HG03575 (cell line): ENCODE measurements around the gene GNG8.

Experiments
- ATAC-seq: cut with Tn5 transposase; IDR thresholded peaks from one replicate; pipeline ENCODE4 v1.9.1; 2021; ENCODE audit not compliant: unreplicated experiment, insufficient number of reproducible peaks, low FRiP score; ENCODE audit errors: extremely low read depth

GNG8 gene

GRCh38 chr19:46621191-46622117, 14.5 kb downstream of the GNG8 start:
- no peak for ATAC-seq

DNA sequence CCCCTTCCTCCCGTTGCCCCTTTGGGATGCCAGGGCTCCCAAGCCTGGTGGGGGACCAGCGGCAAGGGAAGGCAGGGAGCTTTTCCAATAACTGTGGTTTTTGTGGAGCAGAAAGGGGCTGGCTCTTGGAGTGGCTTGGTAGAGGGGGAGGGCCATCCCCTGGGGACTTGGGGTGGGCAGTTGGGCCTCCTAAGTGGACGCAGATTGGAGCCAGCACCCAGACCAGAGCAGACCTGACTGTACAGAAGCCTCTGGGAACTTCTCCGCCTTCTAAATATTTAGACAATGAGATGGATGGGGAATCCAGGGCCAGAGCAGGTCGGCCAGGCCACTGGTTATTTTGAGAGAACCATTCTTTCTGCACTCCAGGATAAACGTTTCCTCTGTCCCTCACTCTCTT, 15.3 kb downstream of the GNG8 start:
- ATAC-seq = no peak

DNA sequence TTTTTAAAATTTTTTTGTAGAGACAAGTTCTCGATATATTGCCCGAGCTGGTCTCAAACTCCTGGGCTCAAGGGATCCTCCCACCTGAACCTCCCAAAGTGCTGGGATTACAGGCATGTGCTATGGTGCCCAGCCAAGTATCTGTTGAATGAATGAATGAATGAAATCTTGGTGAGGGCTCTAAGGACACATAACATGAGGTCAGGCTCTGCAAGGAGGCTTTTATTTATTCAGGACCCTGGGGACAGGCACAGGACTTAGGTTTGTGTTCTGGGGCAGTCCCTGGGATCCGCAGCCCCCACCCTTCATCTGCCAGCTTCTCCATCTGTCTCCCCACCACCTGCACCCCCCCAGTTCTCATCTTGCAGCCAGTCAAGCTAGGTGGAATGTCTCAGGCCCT, 15.7 kb downstream of the GNG8 start:
- no peak for ATAC-seq

- ATAC-seq = no peak
Observed at GRCh38 chr19:46618670-46619231, 17.3 kb downstream of the GNG8 start.

DNA sequence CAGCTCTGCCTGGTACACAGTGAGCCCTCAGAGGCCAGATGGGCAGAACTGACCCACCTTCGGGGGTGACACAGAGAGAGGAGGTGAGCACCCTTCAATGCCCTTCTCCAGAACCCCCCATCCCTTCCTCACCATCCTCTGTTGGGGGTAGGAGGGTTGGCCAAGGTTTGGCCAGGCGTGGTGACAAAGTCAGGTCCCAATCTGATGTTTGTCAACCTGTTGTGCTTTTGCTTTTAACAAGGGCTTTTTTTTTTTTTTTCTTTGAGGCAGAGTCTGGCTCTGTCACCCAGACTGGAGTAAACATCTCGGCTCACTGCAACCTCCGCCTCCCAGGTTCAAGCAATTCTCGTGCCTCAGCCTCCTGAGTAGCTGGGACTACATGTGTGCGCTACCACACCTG, 18.4 kb downstream of the GNG8 start:
- no peak for ATAC-seq

DNA sequence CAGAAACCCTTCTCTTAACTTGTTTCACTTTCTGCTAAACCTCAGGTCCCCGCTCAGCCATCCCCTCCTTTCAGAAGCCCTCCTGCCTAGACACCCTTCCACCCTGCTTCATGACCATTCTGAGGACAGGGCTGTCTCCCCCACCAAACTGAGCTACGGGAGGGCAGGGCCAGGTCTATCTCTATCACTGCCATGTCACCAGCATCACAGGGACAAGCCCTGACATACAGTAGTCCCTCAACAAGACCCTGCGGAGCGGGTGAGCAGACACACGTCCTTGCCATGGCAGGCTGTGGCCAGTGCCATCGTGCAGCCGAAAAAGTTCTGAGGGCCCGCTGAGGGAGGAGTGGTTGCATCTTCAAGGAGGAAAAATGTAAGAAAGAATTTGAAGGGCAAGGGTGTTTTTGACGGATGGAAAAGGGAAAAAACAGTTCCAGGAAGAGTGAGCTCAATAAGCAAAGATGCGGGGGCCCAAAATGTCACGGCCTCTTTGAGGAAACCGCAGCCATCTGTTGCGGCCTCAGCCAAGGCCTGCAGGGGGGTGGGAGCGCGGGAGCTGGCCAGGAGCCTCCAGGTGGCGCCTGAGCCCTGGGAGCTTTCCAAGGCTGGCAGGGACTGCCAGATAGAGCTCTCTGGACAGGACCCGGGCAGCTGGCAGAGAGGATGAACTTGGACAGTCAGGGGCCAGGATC, 19.2 kb downstream of the GNG8 start:
- ATAC-seq = no peak

DNA sequence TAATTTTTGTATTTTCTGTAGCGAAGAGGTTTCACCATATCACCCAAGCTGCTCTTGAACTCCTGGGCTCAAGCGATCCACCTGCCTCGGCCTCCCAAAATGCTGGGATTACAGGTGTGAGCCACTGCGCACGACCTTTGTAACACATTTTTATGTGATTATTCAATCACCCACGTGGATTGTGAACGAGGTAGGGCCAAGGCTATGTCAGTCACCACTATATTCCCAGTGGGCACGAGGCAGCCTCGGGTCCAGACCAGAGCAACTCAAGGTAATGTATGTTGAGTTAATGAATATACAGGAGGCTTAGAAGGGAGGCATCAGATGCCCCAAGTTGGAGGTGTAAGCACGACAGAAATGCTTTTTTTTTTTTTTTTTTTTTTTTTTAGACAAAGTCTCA, 20.0 kb downstream of the GNG8 start:
- no peak for ATAC-seq

GRCh38 chr19:46614114-46614722, 21.8 kb downstream of the GNG8 start:
- ATAC-seq = no peak

DNA sequence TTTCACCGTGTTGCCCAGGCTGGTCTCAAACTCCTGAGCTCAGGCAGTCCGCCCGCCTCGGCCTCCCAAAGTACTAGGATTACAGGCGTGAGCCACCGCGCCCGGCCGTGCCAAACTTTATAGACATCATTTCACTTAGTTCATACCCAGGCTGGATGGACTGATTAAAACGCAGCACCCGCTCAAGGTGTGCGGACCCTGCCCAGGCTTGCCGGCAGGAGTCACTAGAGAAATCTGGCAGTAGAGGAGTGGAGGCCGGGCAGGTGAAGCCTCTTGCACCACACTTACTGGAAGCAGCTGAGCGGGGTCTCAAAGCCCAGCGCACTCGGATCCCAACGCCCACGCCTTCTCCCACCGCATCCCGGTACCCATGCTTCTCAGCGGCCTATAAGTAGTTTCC, 22.5 kb downstream of the GNG8 start:
- no peak for ATAC-seq

DNA sequence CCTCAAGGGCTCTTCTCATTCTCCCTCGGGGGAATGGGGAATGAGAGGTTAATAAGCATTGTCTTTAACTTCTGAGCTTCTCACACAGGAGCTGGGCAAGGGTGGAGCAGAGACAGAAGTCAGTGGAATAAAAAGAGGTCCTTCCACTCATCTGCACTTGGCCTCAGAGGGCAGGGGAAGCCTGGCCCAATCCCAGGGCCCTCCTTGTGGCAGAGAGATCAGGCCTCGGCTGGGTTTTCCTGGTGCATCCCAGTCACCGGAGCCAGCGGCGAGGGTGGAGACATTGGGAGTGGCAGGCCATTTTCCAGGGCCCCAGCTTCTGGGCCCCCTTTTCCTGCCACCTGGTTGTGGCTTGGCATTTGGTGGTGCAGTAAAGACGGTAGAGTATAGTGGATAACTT, 24.2 kb downstream of the GNG8 start:
- no peak for ATAC-seq

- ATAC-seq = no peak
Observed at GRCh38 chr19:46610851-46611770, 24.9 kb downstream of the GNG8 start.

- no peak for ATAC-seq
Observed at GRCh38 chr19:46610413-46610775, 25.6 kb downstream of the GNG8 start.

GRCh38 chr19:46609511-46610412, 26.2 kb downstream of the GNG8 start:
- no peak for ATAC-seq

DNA sequence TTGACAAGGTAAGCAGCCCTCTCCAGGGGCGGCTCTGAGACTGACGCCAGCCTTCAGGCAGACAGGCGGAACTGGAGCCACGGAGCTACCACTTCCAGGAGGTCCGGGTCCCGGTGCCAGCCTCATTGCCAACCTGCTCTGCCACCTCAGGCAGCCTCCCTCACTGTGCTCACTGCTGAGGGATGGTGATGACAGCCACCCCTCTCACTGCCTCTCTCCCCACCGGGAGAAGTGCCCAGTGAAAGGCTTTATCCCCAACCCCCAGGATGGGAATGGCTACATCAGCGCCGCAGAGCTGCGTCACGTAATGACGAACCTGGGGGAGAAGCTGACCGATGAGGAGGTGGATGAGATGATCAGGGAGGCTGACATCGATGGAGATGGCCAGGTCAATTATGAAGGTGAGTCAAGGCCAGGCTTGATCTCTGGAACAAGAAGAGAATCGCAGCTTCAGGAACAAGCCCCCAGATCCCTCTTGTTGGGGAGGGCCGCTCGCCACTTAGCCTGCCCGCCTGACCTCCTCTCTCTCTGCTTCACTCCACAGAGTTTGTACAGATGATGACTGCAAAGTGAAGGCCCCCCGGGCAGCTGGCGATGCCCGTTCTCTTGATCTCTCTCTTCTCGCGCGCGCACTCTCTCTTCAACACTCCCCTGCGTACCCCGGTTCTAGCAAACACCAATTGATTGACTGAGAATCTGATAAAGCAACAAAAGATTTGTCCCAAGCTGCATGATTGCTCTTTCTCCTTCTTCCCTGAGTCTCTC, 27.2 kb downstream of the GNG8 start:
- no peak for ATAC-seq

DNA sequence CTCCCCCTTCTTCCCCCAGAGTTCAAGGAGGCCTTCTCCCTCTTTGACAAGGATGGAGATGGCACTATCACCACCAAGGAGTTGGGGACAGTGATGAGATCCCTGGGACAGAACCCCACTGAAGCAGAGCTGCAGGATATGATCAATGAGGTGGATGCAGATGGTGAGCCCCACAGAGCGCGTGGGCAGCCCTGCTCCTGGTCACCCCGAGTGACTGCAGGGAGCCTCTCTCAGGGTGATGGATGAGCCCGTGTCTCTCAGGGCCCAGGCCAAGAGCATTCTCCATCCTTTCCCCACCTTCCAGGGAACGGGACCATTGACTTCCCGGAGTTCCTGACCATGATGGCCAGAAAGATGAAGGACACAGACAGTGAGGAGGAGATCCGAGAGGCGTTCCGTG, 27.8 kb downstream of the GNG8 start:
- ATAC-seq = no peak

GRCh38 chr19:46607448-46607841, 28.6 kb downstream of the GNG8 start:
- ATAC-seq = no peak
